Measurements from ENCODE around the gene TUBGCP4. TPM values are rescaled to one million over a fixed set of nuclear protein-coding genes. Genes with fewer than 3 reads are reported as not detected.

Gene TUBGCP4
- total and polyA plus RNA-seq, 9 of the 15 experiments (the other 6 are each of a cell fraction or from before 2014, with no cell fraction given), result 10.7 to 50.2 (median 29.6) TPM

- TF ChIP-seq, protein P1, sequence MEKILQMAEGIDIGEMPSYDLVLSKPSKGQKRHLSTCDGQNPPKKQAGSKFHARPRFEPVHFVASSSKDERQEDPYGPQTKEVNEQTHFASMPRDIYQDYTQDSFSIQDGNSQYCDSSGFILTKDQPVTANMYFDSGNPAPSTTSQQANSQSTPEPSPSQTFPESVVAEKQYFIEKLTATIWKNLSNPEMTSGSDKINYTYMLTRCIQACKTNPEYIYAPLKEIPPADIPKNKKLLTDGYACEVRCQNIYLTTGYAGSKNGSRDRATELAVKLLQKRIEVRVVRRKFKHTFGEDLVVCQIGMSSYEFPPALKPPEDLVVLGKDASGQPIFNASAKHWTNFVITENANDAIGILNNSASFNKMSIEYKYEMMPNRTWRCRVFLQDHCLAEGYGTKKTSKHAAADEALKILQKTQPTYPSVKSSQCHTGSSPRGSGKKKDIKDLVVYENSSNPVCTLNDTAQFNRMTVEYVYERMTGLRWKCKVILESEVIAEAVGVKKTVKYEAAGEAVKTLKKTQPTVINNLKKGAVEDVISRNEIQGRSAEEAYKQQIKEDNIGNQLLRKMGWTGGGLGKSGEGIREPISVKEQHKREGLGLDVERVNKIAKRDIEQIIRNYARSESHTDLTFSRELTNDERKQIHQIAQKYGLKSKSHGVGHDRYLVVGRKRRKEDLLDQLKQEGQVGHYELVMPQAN (IDR thresholded peaks at IDR 0.05; ENCODE audit: borderline replicate concordance), result peak; percentile 57; the same call in 1 of the 2 replicates
- TF ChIP-seq ARID4B (CRISPR knock-in tag; IDR thresholded peaks at IDR 0.05), result peak; percentile 63
- 0 out of 4 replicates have a peak, but pooled peaks of 1 of the 2 experiments have one; percentile 7 for TF ChIP-seq MAZ (CRISPR knock-in tag; conservative IDR thresholded peaks at IDR 0.05 in 1 of 2, IDR thresholded peaks at IDR 0.05 in 1 of 2)
- TF ChIP-seq KLF13 (tag; IDR thresholded peaks at IDR 0.05; ENCODE audit: borderline replicate concordance, low read depth), result 0 out of 2 replicates have a peak, but pooled peaks have one; percentile 62
- 0 out of 2 replicates have a peak, but pooled peaks have one; percentile 51 for TF ChIP-seq ZNF395 (CRISPR knock-in tag; IDR thresholded peaks at IDR 0.05)
- TF ChIP-seq SREBF2 (CRISPR knock-in tag; IDR thresholded peaks at IDR 0.05), result no peak
Measured at GRCh38 chr15:43370310-43370974, 459 bp upstream of the TUBGCP4 start (continued).

Data from K562 (cell line).